ENCODE data around the gene TTC7B.

GRCh38 chr14:90851327-90852036 lies 35.3 kb upstream of the TTC7B start:
- TF ChIP-seq EZH2 (IDR thresholded peaks at IDR 0.05; ENCODE audit: low read length) (no peak), CTCF (optimal IDR thresholded peaks at IDR 0.05 in 1 of 3, IDR thresholded peaks at IDR 0.05 in 1 of 3, conservative IDR thresholded peaks at IDR 0.05 in 1 of 3; ENCODE audit: extremely low read depth in 1 of 3, insufficient read depth in 2 of 3, low read length in 3 of 3) (no peak)

Measured in keratinocyte (primary cell).